Activated naive CD4-positive, alpha-beta T cell treated with anti-CD3 and anti-CD28 coated beads, Interleukin-2, amount 50 U/mL, for 72 hours (primary cell): ENCODE measurements around the gene CD300H. TPM values are rescaled to one million over a fixed set of nuclear protein-coding genes. Genes with fewer than 3 reads are reported as not detected.
"Not testable (repeated sequence)": the region's sequence is repeated elsewhere in the genome, so short reads cannot be mapped to it uniquely, and the experiment has no call there.

Experiments used
- ATAC-seq, 2 donors: fragments of 150-1000 bp; cut with Tn5 transposase; 2 replicates each; pipeline ENCODE4 v1.10.0; 2021; ENCODE audit warnings: mild to moderate bottlenecking in 2 of 2, moderate library complexity in 2 of 2
- DNase-seq, 2 donors: peaks; one replicate each; pipeline ENCODE4 v3.0.0; 2021 to 2022; ENCODE audit warnings: low spot score in 2 of 2
- H3K27ac Mint-ChIP-seq, 2 donors: one replicate each; pipeline ENCODE4 v1.8.0; 2022; ENCODE audit warnings: mild to moderate bottlenecking in 2 of 2, mixed read lengths in 2 of 2
- H3K36me3 Mint-ChIP-seq, 2 donors: one replicate each; pipeline ENCODE4 v1.8.0; 2022; ENCODE audit warnings: mixed read lengths in 2 of 2
- H3K9me3 Mint-ChIP-seq, 2 donors: one replicate each; pipeline ENCODE4 v1.8.0; 2022; ENCODE audit warnings: mixed read lengths in 2 of 2
- total RNA-seq, 2 donors: library from RNA; stranded (reverse); gene quantifications; one replicate each; pipeline ENCODE4 v1.2.3, GENCODE V29; 2022

CD300H gene
- total RNA-seq, 2 donors from 2014 or later: not detected

DNA sequence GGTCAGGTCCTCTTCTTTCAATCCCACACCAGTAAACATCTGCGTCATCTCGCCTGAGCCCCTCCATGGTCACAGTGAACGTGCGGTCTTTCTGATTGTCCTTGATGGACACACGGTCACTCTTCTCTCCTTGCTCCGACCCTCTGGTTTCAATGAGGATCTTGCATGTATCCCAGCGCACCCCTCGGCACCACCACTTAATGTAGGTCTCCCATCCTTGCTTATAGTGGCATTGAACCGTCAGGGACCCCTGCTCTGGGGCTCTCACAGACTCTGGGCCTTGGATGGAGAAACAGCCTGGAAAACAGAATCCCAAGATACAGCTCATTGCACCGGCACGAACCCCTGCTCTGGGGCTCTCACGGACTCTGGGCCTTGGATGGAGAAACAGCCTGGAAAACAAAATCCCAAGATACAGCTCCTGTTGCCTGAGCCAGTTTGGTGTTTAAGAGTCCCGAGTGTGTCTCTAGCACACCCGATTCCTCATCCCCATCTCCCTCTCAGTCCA, 41.5 kb downstream of the CD300H start:
- DNase-seq (no peak), ATAC-seq (no peak)
- H3K36me3 Mint-ChIP-seq: peaks cover 0 to 8% of the 10 kb centered on the region in 2 donors
- no peak overlapping the region for H3K27ac Mint-ChIP-seq
- H3K9me3 Mint-ChIP-seq: peaks cover 0 to 8% of the 10 kb centered on the region in 2 donors

DNA sequence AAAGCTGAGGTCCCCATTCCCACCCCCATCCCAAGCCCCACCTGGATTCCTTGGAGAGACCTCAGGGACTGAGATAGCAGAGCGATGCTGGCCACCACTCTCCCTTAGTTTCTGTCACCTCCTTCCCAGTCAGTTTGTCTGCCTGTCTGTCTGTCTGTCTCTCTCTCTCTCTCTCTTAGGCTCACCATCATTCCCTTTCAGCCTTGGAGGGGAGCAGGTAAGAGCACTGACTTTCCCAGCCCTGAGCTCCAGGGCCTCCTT, 41.9 kb downstream of the CD300H start:
- no peak overlapping the region for H3K27ac Mint-ChIP-seq
- H3K9me3 Mint-ChIP-seq: peaks cover 0 to 10% of the 10 kb centered on the region in 2 donors
- peaks cover 0 to 8% of the 10 kb centered on the region in 2 donors for H3K36me3 Mint-ChIP-seq
- no peak for ATAC-seq
- no peak for DNase-seq

DNA sequence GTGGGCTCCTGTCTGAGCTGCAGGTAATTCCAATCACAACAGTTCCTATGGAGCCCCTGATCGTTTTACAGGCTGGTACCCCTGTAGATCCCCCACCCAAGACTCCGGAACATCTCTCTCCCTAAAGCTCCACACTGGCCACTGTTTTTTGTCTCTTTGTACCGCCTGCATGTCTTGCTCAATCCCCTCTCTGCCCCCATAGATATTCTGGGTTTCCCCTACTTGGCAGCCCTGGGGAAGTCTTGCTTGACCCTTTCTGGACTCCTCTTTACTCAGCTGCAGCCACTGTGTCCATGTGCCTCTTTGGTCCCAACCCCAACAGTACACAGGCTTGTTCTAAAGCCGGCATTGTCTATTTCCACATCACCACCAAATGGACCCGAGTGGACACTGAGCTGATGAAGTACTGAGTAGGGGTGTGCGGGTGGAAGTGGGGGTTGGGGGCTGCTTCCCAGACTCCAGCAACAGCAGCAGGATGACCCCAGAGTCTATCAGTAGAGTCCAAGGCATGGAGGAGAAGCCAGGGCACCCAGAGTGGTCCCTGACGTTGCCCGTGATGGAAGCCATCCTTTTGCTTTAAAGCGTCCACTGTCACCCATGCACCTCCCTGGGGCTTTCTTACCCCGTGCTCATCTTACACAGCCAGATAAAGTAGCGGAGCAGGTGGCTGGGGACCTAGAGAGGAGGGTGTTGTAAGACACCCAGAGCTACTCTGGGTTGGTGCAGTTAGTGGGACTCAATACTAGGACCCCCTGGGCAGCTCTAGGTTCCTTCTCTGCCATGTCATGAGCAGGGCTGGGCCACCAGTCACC, 42.5 kb downstream of the CD300H start:
- peaks cover 0 to 10% of the 10 kb centered on the region in 2 donors for H3K9me3 Mint-ChIP-seq

DNA sequence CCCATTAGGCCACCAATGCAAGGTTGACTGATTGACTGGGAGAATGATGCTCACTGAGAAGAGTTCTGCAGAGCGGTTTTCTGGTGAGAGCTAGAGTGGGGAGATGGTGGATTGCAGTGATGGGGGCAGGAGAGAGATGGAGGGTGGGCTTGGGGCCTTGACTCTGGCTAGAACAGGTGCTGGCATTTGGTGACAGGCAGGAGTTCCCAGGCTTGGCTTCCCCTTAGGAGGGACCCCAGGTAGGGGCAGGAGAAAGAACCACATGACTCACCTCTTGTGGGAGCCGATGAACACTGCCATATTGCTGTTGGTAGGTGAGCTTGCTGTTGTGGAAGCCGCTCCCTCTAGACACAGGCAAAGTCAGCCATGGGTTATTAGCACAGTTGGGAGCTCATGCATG, 44.0 kb downstream of the CD300H start:
- Mint-ChIP-seq H3K9me3 (peaks cover 3 to 15% of the 10 kb centered on the region in 2 donors), H3K36me3 (peaks cover 0 to 14% of the 10 kb centered on the region in 2 donors), H3K27ac (no peak overlapping the region)
- ATAC-seq: no peak
- no peak for DNase-seq

More for the DNA sequence above, 42.5 kb downstream of the CD300H start:
- peaks cover 0 to 8% of the 10 kb centered on the region in 2 donors for H3K36me3 Mint-ChIP-seq
- DNase-seq (no peak), ATAC-seq (no peak)
- H3K27ac Mint-ChIP-seq: no peak overlapping the region

DNA sequence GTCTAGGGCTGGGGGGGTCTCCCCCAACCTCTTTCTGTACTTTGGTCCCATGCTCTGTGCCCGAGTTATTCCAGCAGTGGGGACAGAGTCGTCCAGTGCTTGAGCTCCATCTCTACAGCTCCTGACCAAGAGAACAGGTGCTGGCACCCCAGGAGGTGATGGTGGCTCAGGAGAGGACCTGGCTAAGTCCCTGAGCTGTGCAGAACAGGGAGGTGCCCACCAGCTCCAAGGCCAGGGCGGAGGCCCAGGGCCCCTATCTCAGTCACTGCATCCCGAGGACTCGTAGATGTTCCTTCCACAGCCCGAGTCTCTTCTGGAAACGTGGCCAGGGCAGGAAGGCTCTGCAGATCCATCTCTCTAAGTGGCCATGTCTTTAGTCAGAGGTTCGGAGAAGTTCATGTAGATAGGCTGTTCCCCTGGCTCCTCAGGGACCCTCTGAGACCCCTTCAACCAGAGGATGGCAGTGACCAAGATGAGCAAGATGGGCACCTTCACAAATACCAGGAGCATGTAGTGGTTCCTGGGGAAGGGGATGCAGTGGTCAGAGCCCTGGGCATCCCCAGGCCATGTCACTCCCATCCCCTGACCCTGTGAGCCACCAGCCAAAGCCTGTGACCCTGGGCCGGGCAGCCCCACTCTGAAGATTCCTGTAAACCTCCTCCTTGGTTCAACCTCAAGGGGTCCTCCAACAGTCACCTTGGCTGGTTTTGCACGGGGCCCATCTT, 44.8 kb downstream of the CD300H start:
- no peak for ATAC-seq
- Mint-ChIP-seq H3K9me3 (peaks cover 3 to 19% of the 10 kb centered on the region in 2 donors), H3K36me3 (peaks cover 0 to 21% of the 10 kb centered on the region in 2 donors), H3K27ac (no peak overlapping the region)
- DNase-seq: no peak

DNA sequence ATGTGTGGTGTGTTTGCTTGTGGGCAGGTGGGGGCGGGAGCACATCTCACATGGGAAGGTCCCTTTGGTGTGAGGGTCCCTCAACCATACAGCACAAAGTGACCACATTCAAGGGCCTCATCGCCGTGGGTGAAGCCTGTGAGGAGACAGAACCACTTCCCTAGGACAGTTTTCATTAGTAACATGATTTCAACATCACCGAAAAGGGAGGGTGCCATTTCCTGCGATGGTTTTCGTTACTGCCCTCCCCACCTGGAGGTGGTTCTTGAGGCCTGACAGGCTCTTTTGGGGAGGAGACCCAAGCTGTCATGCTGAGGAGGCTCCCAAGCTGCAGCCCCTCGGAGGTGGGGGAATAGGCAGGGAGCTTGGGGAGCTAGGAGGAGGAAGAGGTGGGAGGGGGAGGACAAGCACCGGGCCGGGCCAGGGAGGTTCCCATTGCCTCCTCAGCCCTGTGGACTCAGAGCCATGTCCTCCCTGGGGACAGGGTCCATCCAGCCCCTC, 45.6 kb downstream of the CD300H start:
- Mint-ChIP-seq H3K36me3 (peaks cover 0 to 21% of the 10 kb centered on the region in 2 donors), H3K9me3 (peaks cover 3 to 19% of the 10 kb centered on the region in 2 donors), H3K27ac (no peak overlapping the region)
- peak in 1 of 2 donors; percentile 54 for ATAC-seq
- no peak for DNase-seq

DNA sequence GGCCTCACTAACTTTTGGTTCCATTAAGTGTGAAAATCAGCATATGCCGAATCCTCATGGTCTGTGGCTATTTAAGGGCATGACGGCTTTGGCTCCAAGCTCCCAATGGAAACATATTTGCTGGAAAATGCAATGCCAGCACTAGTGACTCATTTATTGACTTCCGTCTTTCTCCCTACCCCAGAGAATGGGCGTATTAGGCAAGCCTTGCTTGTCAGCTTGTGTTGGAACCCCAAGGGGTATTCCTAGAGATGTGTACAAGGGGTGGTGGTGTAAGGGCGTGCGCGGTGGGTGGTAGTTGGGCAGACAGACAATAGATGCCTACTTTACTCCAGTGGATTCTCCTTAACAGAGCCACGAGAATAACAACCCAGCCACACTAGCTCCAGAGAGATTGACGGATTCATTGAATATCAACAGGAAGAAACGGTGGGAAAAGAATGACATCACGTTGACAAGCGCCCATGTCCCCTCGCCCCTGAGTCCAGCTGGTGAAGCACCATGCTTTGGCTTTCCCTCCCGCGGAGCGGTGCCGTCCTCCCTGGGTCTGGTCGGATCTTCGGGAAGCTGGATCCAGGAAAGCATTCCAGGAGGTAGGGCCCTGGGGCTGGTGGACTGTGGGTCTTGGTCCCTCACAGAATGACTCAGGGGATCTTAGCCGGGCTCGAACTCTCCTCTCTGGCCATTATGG, 46.4 kb downstream of the CD300H start:
- peaks cover 3 to 19% of the 10 kb centered on the region in 2 donors for H3K9me3 Mint-ChIP-seq
- peaks cover 0 to 21% of the 10 kb centered on the region in 2 donors for H3K36me3 Mint-ChIP-seq
- no peak overlapping the region for H3K27ac Mint-ChIP-seq
- no peak for DNase-seq
- no peak for ATAC-seq

DNA sequence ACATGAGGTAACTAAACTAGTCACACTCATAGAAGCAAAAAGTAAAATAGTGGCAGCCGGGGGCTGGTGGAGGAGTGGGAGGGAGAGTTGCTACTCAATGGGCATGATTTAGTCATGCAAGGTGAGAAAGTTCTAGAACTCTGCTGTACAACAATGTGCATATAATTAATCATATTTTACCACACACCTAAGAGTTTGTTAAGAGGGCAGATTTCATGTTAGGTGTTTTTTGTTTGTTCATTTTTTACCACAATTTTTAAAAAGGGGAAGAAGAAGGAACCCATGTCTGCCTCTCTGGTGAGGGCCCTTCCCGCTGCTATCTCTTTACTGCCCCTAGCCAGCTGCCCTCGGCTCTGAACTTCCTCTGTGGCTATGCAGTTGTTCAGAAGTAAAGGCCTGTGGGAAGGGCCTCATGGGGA, 47.3 kb downstream of the CD300H start:
- H3K27ac Mint-ChIP-seq: no peak overlapping the region
- DNase-seq (no peak), ATAC-seq (peak; percentile 32 to 73)
- peaks cover 3 to 19% of the 10 kb centered on the region in 2 donors for H3K9me3 Mint-ChIP-seq
- H3K36me3 Mint-ChIP-seq: peaks cover 0 to 21% of the 10 kb centered on the region in 2 donors

DNA sequence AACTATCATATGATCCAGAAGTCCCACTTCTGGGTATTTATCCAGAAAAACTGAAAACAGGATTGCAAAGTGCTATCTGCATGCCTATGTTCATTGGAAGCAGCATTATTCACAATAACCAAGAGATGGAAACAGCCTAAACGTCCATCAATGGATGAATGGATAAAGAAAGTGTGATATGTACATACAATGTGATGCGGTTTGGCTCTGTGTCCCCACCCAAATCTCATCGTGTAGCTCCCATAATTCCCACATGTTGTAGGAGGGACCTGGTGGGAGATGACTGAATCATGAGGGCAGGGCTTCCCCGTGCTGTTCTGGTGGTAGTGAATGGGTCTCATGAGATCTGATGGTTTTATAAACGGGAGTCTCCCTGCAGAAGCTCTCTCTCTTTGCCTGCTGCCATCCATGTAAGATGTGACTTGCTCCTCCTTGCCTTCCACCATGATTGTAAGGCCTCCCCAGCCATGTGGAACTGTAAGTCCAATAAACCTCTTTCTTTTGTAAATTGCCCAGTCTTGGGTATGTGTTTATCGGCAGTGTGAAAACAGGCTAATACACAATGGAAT, 48.8 kb downstream of the CD300H start:
- not testable (repeated sequence) for ATAC-seq, H3K27ac Mint-ChIP-seq, DNase-seq
- H3K9me3 Mint-ChIP-seq: peaks cover 15 to 30% of the 10 kb centered on the region in 2 donors
- peaks cover 13 to 30% of the 10 kb centered on the region in 2 donors for H3K36me3 Mint-ChIP-seq

DNA sequence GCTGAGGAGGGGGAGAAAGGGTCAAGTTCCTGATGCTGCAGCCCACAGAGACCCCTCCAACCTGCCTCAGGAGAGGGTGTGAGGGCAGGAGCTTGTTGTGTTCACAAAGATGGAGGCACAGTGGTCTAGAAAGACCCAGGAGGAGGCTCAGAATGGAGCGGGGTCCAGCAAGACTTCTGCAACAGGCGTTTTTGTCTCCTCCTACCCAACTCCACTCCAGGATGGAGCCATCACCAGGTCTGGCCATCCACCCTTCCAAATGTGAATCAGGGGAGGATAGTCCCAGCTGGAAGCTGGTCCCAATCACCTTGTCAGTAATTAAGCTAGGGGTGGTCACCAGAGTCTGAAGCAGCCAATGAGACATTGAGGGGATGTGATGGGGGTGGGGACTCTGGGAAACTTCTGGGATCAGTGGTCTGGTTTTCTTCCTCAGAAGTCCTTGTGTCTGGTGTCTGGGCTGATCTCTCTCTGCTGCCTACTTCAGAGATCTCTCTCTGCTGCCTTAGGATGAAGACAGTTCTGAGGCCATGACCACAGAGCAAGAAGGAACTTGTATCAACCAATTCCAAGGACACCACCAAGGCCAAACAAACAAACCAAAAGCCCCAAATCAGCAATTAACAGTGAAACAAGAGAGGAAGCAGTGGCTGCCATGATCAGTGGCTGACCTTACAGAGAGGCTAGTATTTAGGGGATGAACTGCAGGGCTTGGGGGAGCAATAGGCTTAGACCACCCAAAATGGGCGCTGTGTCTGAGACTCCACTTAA, 50.6 kb downstream of the CD300H start:
- ATAC-seq: no peak
- H3K36me3 Mint-ChIP-seq: peaks cover 13 to 24% of the 10 kb centered on the region in 2 donors
- no peak overlapping the region for H3K27ac Mint-ChIP-seq
- no peak for DNase-seq
- peaks cover 15 to 24% of the 10 kb centered on the region in 2 donors for H3K9me3 Mint-ChIP-seq

DNA sequence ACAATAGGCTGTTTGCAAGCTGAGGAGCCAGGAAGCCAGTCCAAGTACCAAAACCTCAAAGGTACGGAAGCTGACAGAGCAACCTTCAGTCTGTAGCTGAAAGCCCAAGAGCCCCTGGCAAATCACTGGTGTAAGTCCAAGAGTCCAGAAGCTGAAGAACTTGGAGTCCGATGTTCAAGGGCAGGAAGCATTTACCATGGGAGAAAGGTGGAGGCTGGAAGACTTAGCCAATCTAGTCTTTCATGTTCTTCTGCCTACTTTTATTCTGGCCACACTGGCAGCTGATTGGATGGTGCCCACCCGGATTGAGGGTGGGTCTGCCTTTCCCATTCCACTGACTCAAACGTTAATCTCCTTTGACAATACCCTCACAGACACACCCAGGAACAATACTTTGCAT, 51.4 kb downstream of the CD300H start:
- Mint-ChIP-seq H3K27ac (no peak overlapping the region), H3K36me3 (peaks cover 13 to 24% of the 10 kb centered on the region in 2 donors), H3K9me3 (peaks cover 15 to 23% of the 10 kb centered on the region in 2 donors)
- DNase-seq (no peak), ATAC-seq (no peak)

DNA sequence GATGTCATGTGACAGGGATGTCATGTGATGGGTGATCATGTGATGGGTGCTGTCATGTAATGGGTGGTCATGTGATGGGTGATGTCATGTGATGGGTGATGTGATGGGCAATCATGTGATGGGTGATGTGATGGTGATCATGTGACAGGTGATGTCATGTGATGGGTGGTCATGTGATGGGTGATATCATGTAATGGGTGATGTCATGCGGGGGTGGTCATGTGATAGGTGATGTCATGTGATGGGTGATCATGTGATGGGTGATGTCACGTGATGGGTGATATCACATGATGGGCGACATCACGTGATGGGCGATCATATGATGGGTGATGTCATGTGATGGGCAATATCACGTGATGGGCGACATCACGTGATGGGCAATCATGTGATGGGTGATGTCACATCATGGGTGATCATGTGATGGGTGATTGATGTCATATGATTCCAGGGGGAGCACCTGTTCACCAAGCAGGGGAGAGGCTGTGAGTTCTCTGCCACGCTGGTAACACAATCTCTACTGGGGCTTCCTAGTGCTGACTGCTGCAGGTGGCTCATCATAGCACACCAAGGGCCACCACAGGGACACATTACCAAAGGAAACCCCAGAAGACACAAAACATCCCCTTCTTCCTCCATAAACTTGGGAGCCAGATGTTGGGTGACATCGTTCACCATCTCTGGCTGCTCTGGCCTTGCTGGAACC, 52.5 kb downstream of the CD300H start:
- H3K27ac Mint-ChIP-seq: peak overlapping the region; percentile 90 to 100
- ATAC-seq (peak; percentile 13 to 67), DNase-seq (peak in 1 of 2 donors; percentile 53)
- H3K9me3 Mint-ChIP-seq: peaks cover 15 to 20% of the 10 kb centered on the region in 2 donors
- peaks cover 13 to 24% of the 10 kb centered on the region in 2 donors for H3K36me3 Mint-ChIP-seq

DNA sequence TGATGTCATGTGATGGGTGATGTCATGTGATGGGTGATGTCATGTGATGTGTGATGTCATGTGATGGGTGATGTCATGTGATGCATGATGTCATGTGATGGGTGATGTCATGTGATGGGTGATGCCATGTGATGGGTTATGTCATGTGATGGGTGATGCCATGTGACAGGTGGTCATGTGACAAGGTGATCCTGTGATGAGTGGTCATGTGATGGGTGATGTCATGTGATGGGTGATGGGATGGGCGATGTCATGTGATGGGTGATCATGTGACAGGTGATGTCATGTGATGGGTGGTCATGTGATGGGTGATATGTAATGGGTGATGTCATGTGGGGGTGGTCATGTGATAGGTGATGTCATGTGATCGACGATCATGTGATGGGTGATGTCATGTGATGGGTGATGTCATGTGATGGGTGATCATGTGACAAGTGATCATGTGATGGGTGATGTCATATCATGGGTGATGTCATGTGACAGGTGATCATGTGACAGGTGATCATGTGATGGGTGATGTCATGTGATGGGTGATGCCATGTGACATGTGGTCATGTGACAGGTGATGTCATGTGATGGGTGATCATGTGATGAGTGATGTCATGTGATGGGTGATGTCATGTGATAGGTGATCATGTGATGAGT, 53.2 kb downstream of the CD300H start:
- peak; percentile 9 to 53 for ATAC-seq
- H3K9me3 Mint-ChIP-seq: peaks cover 15 to 20% of the 10 kb centered on the region in 2 donors
- peak; percentile 42 to 60 for DNase-seq
- peak overlapping the region; percentile 90 to 100 for H3K27ac Mint-ChIP-seq
- peaks cover 13 to 24% of the 10 kb centered on the region in 2 donors for H3K36me3 Mint-ChIP-seq

DNA sequence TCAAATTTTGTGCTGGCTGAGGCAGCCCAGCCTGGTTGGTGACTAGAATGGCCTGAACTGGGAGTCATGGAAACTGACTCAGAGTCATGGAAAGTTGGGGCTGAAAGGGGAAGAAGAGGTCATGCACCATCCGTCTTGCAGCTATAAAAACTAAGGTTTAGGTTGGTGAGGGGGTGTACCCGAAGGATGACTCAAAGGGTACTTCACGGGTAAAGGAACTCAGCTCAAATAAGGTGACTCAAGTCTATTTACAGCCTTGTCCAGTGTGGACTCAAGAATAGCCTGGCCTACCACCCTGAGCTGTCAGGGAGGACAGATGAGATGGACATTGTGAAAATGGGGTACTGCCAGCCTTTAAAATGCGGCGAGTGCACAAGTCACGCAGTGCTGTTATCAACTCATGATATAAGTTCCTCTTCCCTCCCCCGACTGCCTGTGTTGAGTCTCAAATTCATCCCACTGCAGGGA, 54.7 kb downstream of the CD300H start:
- H3K36me3 Mint-ChIP-seq: peaks cover 12 to 13% of the 10 kb centered on the region in 2 donors
- peak overlapping the region; percentile 67 to 87 for H3K27ac Mint-ChIP-seq
- DNase-seq: peak; percentile 37 to 64
- peak; percentile 77 to 89 for ATAC-seq
- peaks cover 11 to 12% of the 10 kb centered on the region in 2 donors for H3K9me3 Mint-ChIP-seq
